Measurements from ENCODE around the gene SGF29. TPM values are rescaled to one million over a fixed set of nuclear protein-coding genes. Genes with fewer than 3 reads are reported as not detected.

SGF29 gene
- total RNA-seq, 1 donor from 2014 or later = 10.6 TPM

GRCh38 chr16:28527985-28528384 lies 25.7 kb upstream of the SGF29 start:
- H3K36me3 ChIP-seq (ENCODE audit: insufficient read depth, low read length) = no peaks in the 10 kb centered on the region
- H3K9ac ChIP-seq (ENCODE audit: low read length) = no peak overlapping the region
- Mint-ChIP-seq H3K36me3 (ENCODE audit: low read depth, unreplicated experiment) (no peaks in the 10 kb centered on the region), H3K9me3 (ENCODE audit: unreplicated experiment) (peaks cover 3% of the 10 kb centered on the region), H3K4me1 (ENCODE audit: low read depth, unreplicated experiment) (no peaks in the 10 kb centered on the region), H3K27ac (ENCODE audit: unreplicated experiment) (no peak overlapping the region), H3K27me3 (ENCODE audit: low read depth, unreplicated experiment) (peaks cover 7% of the 10 kb centered on the region), H3K4me3 (ENCODE audit: unreplicated experiment) (no peak overlapping the region)
- H3K4me1 ChIP-seq (ENCODE audit: insufficient read depth, low read length) = no peaks in the 10 kb centered on the region
- no peaks in the 10 kb centered on the region for H3K9me3 ChIP-seq (ENCODE audit: insufficient read depth, low read depth, low read length)
- TF ChIP-seq EZH2 (IDR thresholded peaks at IDR 0.05; ENCODE audit: insufficient read depth, low read length) = no peak
- TF ChIP-seq, protein P1, sequence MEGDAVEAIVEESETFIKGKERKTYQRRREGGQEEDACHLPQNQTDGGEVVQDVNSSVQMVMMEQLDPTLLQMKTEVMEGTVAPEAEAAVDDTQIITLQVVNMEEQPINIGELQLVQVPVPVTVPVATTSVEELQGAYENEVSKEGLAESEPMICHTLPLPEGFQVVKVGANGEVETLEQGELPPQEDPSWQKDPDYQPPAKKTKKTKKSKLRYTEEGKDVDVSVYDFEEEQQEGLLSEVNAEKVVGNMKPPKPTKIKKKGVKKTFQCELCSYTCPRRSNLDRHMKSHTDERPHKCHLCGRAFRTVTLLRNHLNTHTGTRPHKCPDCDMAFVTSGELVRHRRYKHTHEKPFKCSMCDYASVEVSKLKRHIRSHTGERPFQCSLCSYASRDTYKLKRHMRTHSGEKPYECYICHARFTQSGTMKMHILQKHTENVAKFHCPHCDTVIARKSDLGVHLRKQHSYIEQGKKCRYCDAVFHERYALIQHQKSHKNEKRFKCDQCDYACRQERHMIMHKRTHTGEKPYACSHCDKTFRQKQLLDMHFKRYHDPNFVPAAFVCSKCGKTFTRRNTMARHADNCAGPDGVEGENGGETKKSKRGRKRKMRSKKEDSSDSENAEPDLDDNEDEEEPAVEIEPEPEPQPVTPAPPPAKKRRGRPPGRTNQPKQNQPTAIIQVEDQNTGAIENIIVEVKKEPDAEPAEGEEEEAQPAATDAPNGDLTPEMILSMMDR (IDR thresholded peaks at IDR 0.05; ENCODE audit: insufficient read depth, low read depth, low read length) = no peak
- no peak for DNase-seq (ENCODE audit: low read depth)
- no peak overlapping the region for H2AFZ ChIP-seq (ENCODE audit: low read depth, low read length)
- H3K79me2 ChIP-seq (ENCODE audit: insufficient read depth, low read length) = no peaks in the 10 kb centered on the region
- H3K4me2 ChIP-seq (ENCODE audit: low read length) = no peak overlapping the region
- H3K27me3 ChIP-seq (ENCODE audit: insufficient read depth, low read length) = no peaks in the 10 kb centered on the region
- no peak overlapping the region for H3K4me3 ChIP-seq (ENCODE audit: insufficient read depth, low read depth, low read length)
- H4K20me1 ChIP-seq (ENCODE audit: insufficient read depth, low read length) = no peaks in the 10 kb centered on the region
- FAIRE-seq = no peak
- H3K27ac ChIP-seq (ENCODE audit: low read depth, low read length) = no peak overlapping the region

- peaks cover 3% of the 10 kb centered on the region for H3K9me3 Mint-ChIP-seq (ENCODE audit: unreplicated experiment)
- H3K4me3 Mint-ChIP-seq (ENCODE audit: unreplicated experiment) = no peak overlapping the region
- H3K4me1 Mint-ChIP-seq (ENCODE audit: low read depth, unreplicated experiment) = no peaks in the 10 kb centered on the region
- no peaks in the 10 kb centered on the region for H3K9me3 ChIP-seq (ENCODE audit: insufficient read depth, low read depth, low read length)
- no peak overlapping the region for H2AFZ ChIP-seq (ENCODE audit: low read depth, low read length)
- H3K36me3 Mint-ChIP-seq (ENCODE audit: low read depth, unreplicated experiment) = peaks cover under 1% of the 10 kb centered on the region
- no peak for FAIRE-seq
- H3K27ac Mint-ChIP-seq (ENCODE audit: unreplicated experiment) = no peak overlapping the region
- no peak overlapping the region for H3K9ac ChIP-seq (ENCODE audit: low read length)
- H3K27ac ChIP-seq (ENCODE audit: low read depth, low read length) = no peak overlapping the region
- no peak overlapping the region for H3K4me2 ChIP-seq (ENCODE audit: low read length)
- no peaks in the 10 kb centered on the region for H3K4me1 ChIP-seq (ENCODE audit: insufficient read depth, low read length)
- H4K20me1 ChIP-seq (ENCODE audit: insufficient read depth, low read length) = no peaks in the 10 kb centered on the region
- no peak for TF ChIP-seq EZH2 (IDR thresholded peaks at IDR 0.05; ENCODE audit: insufficient read depth, low read length)
- TF ChIP-seq, protein P1 (IDR thresholded peaks at IDR 0.05; ENCODE audit: insufficient read depth, low read depth, low read length) = no peak
- no peaks in the 10 kb centered on the region for H3K27me3 ChIP-seq (ENCODE audit: insufficient read depth, low read length)
- DNase-seq (ENCODE audit: low read depth) = no peak
- no peaks in the 10 kb centered on the region for H3K79me2 ChIP-seq (ENCODE audit: insufficient read depth, low read length)
- H3K27me3 Mint-ChIP-seq (ENCODE audit: low read depth, unreplicated experiment) = peaks cover 4% of the 10 kb centered on the region
- no peak overlapping the region for H3K4me3 ChIP-seq (ENCODE audit: insufficient read depth, low read depth, low read length)
- H3K36me3 ChIP-seq (ENCODE audit: insufficient read depth, low read length) = no peaks in the 10 kb centered on the region
Observed at GRCh38 chr16:28528463-28528867, 25.3 kb upstream of the SGF29 start.

GRCh38 chr16:28529124-28529523 lies 24.6 kb upstream of the SGF29 start:
- Histone ChIP-seq H3K4me3 (ENCODE audit: insufficient read depth, low read depth, low read length) (no peak overlapping the region), H3K4me1 (ENCODE audit: insufficient read depth, low read length) (no peaks in the 10 kb centered on the region), H3K9me3 (ENCODE audit: insufficient read depth, low read depth, low read length) (no peaks in the 10 kb centered on the region), H3K27ac (ENCODE audit: low read depth, low read length) (no peak overlapping the region), H2AFZ (ENCODE audit: low read depth, low read length) (no peak overlapping the region), H3K79me2 (ENCODE audit: insufficient read depth, low read length) (no peaks in the 10 kb centered on the region), H3K4me2 (ENCODE audit: low read length) (no peak overlapping the region), H3K36me3 (ENCODE audit: insufficient read depth, low read length) (no peaks in the 10 kb centered on the region), H3K9ac (ENCODE audit: low read length) (no peak overlapping the region), H3K27me3 (ENCODE audit: insufficient read depth, low read length) (no peaks in the 10 kb centered on the region), H4K20me1 (ENCODE audit: insufficient read depth, low read length) (no peaks in the 10 kb centered on the region)
- H3K4me3 Mint-ChIP-seq (ENCODE audit: unreplicated experiment) = no peak overlapping the region
- H3K4me1 Mint-ChIP-seq (ENCODE audit: low read depth, unreplicated experiment) = no peaks in the 10 kb centered on the region
- no peak overlapping the region for H3K27ac Mint-ChIP-seq (ENCODE audit: unreplicated experiment)
- H3K36me3 Mint-ChIP-seq (ENCODE audit: low read depth, unreplicated experiment) = peaks cover 3% of the 10 kb centered on the region
- H3K27me3 Mint-ChIP-seq (ENCODE audit: low read depth, unreplicated experiment) = no peaks in the 10 kb centered on the region
- DNase-seq (ENCODE audit: low read depth) (no peak), FAIRE-seq (no peak)
- peaks cover 3% of the 10 kb centered on the region for H3K9me3 Mint-ChIP-seq (ENCODE audit: unreplicated experiment)
- TF ChIP-seq, protein P1 (IDR thresholded peaks at IDR 0.05; ENCODE audit: insufficient read depth, low read depth, low read length) = no peak
- no peak for TF ChIP-seq EZH2 (IDR thresholded peaks at IDR 0.05; ENCODE audit: insufficient read depth, low read length)
